OCI-LY7 (cell line): ENCODE measurements around the gene CDCA4.

Experiments used
- CTCF ChIP-seq: fragments of 200-600 bp; sonication (generic); conservative IDR thresholded peaks from 2 replicates; pipeline ENCODE4 v1.5.1; 2014; ENCODE audit warnings: mild to moderate bottlenecking, antibody characterized with exemption, low read length, moderate library complexity, mixed read lengths
- EZH2phosphoT487 ChIP-seq: fragments of 200-600 bp; sonication (generic); IDR thresholded peaks from 2 replicates; pipeline ENCODE4 v1.6.1; 2018; ENCODE audit warnings: low read depth, borderline replicate concordance, mild to moderate bottlenecking, mixed run types, antibody characterized with exemption, low read length, moderate library complexity, mixed read lengths

DNA sequence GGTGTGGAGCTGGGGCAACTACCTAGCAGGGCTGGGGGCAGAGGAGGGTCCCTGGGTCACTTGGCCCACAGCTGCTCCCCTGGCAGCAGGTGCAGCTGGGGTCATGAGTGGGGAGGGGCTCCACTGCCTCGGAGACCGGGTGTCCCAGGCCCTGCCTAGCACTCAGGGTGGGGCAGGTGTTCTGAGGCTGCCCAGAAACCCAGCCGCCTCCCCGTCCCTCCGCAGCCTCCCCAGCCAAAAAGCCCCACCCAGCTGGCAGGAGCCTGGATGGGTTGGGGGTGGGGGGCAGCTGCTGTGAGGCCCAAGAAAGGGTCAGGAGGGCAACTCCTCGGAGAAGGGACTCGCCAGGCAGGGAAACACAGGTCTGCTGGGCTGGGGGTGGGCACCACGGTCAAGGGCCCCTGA is 53.9 kb downstream of the CDCA4 start:
- TF ChIP-seq CTCF (no peak), EZH2phosphoT487 (no peak)
